Non-pigmented ciliary epithelial cell (primary cell): ENCODE measurements around the gene AGMO.

ENCODE experiments used
- DNase-seq: peaks from one replicate; pipeline ENCODE4 v3.0.0-alpha.2; 2010; ENCODE audit warnings: low read depth

AGMO gene

DNA sequence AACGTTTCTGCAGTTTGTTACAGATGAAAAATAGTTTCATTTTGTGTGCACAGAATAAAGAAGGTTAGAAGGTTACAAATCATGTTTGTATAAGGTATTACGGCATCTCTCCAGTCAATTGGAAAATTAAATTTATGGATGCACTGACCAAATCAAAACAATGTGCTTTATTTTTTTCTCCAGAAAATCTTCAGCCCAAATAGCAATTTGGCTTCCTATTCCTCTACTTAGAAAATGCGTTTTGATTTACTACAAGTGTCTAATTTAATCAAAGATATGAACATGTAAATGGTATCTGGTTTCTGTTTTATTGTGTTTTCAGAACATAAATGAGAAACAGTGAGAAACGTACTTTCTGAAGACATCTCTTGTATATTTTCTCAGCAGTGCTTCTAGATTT is 63.4 kb downstream of the AGMO start:
- no peak for DNase-seq

GRCh38 chr7:15495170-15495569 is 66.6 kb downstream of the AGMO start:
- DNase-seq = no peak

GRCh38 chr7:15494711-15495110 is 67.1 kb downstream of the AGMO start:
- no peak for DNase-seq

DNA sequence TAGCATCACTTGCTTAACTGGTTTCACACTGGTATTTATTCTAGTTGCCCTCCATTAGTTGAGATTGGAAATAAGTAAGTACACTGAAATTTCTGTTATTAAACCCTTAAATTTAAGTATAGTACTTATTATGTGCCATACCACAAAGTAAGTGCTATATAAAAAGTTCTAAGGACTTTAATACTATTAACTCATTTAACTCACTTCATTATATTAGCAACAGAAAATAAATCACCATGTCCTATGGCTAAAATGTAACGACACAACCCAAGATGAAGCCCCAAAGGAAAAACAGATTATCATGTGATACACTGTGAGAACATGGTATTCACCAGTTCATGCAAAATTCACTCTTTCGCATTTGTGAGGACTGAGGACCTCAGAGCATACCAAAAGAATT is 70.5 kb downstream of the AGMO start:
- no peak for DNase-seq

GRCh38 chr7:15490291-15490690 is 71.5 kb downstream of the AGMO start:
- no peak for DNase-seq

DNA sequence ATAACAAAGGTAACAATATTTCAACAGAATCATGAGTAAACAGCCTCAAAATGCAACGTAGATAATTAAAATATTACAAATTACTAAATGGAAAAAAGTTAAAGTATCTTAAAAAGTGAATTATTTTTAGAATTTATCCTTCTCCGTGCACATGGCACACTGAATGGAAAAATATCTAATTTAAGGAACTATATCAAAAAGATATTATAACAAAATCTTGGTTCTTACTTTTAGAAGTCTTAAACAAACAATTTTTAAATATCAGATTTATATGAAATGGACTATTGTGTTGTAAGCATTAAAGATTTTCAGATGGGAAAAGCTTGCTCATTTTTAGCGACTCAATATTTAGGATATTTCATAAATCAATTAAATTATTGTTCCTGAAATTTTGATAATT is 72.0 kb downstream of the AGMO start:
- no peak for DNase-seq

DNA sequence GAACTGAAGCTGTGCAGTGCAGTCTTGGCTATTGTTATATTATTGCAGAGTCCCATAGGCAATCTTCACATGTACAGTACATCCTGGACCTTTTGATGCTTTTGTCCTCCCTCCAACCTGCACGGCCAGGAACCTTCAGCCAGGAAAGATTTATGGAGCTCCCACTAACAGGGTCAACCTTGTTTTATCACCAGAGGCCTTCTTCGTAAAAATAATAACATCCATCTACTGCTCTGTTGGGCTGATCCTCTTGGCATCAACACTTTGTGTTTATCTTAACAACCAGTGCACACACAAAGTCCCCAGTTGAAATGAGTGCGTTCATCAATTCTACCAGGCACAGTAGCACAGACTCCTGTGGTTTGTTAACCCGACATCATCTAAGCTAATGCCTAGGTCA is 72.4 kb downstream of the AGMO start:
- DNase-seq = no peak

DNA sequence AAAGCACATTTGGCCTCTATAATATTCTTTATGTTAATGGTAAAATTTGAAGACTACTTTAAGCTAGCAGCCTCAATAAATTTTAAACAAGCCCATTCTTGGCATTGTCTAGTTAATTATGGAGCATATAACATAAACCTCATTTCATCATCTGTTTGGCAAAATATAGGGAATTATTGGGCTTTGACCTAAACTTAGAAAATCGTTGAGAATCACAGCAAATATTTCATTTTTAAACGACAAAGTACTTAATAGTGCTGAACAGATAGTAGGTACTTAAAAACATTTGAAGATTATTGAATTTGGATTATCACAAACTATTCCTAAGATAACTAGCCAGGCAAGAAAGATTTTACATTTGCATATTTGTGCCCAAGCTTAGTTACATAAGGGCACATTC is 73.4 kb downstream of the AGMO start:
- DNase-seq = no peak

DNA sequence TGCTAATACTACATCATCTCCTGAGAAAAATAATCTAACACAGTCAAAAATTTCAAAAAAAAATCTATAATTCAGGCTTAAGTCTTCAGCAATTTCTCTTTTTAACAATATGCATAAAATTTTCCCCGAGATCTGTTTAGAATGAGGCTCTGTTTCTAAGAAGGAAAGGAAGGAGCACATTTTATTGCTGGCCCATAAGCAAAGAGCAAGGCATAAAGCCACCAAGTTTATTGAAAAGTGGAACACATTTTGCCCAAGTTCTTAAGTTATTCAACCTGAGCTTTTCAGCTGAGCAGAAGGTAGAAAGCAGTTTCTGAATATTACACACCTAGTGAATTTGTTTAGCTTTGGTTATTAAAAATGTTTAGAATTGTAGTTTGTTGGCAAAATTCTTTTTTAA is 73.9 kb downstream of the AGMO start:
- no peak for DNase-seq

GRCh38 chr7:15485998-15486397 is 75.8 kb downstream of the AGMO start:
- DNase-seq = no peak

DNA sequence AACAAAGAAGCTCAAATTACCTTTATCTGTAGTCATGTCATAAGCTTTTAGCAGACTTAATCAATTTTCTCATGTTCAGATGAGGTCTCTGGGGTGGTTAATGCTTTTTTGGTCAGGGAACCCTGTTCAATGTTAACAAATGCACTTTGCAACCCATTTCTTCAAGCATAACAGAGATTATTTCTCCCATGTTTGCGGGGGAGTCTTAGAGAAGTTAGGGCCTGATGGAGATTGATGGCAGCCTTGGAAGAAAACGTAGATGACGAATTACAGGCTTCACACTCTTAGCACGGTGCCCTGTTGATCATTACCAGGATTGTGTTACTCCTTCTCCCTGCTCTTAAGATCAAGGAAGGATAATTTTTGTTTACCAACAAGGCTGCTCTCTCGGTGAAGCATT is 76.4 kb downstream of the AGMO start:
- DNase-seq = no peak

GRCh38 chr7:15481132-15481531 is 80.7 kb downstream of the AGMO start:
- no peak for DNase-seq

DNA sequence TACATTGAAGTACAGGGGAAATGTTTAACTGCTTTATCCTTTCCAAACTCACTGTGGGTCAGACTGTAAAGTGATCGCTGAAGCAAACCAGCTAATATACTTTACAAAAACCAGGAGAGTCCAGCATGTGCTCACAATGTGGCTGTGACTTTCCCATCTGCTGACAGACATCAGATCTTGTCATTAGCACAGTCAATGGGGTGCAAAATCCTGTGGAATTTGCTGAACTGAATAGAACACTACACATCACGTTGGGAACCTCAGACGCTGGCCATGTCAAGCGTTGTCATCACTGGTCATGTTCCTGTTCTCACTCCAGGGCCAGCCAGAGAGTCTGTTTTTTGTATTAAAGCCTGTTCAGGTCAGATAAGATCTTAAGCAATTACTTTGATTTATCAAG is 83.4 kb downstream of the AGMO start:
- no peak for DNase-seq

GRCh38 chr7:15476531-15476918 is 85.3 kb downstream of the AGMO start:
- no peak for DNase-seq

- no peak for DNase-seq
Measured at GRCh38 chr7:15475808-15476530, 85.8 kb downstream of the AGMO start.

GRCh38 chr7:15471669-15471950 is 90.2 kb downstream of the AGMO start:
- DNase-seq = no peak

DNA sequence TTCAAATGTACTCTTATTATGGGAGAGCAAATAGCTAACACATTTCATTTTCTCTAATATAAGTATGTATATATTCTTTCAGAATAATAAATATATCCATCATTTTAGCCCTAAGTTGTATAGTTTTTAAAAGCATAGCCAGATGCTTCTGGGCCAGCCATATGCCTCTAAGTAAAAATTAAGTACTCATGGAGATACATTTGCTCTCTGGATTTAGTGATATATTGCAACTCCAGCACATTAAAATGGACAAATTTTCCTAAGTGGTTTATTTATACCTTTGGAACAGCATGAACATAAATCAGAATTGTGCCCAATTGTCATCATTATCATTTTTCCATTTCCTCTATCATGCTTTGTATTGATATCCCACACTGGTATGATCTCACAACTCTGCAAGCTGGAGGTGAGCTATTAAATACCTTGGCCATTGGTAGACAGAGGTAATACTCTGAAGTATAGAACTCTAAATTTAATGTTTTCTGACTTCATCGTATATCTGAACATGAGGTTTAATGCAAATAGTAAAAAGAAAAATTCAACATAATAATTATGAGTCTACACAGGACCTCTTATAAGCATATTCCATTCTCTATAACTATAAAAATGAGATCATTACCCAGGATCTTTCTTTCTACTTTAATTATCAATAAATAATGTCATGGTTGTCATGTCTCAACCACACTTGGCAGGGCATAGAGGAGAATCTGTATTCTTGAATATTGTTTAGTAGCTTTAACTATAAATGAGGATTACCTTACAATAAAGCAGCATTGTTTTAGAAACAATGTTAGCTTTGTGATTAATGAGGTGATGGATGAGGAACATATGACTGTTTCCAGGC is 90.8 kb downstream of the AGMO start:
- DNase-seq = no peak

DNA sequence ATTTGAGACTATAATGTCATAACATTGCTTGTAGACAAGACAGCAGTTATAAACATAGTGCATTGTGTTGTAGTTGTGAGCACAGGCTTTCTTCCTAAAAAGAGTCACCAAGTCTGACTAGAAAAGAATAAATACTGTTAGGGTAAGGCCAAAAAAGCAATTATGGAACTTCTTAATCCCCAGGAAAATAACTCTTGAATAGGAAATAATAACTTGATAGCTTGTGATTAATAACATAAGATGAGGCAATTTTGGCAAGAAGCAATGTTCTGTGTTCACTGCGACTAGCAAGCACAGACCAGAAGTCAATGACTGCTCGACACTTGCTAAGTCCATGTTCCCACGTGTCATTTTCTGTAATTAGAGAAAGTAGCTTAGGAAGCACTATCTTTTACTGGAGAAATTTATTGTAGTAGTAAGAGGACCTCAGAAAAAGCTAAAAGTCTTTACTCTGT is 97.1 kb downstream of the AGMO start:
- no peak for DNase-seq

DNA sequence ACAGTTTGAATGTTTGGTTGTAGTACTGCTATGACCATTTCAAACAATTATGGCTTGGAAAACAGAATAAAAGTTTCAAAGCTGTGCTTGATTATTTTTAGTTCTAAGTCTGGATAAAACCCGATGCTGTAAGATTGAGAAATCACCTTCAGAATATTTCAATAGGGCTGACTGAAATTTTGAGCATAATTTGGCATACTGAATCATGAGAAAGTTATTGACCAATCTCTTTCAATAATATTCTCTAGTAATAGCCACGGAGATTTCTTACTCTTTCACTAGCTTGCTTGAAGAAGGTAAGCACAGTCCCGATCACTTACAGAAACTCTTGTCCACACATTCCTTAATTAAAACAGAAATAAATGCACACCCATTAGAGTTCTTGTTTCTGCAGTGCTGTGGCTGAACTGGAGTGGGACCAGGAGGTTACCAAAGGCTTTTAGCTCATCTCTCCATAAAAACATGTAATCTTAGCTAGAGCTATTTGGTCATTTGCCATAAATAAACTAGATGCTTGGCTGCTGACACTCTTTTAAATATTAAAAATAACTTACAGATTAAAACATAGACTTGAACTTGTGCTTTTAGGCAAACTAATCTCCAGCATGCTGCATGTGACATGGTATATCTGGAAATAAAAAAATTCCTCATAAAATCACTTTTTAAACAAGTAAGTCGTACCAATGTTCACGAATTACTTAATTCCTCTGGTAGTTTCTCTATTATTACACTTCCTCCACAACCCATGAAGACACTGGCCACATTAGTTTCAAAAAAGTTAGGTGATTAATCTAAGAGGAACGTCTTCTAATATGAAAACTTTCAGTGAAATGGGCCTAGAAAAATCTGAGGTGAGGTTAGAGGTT is 97.8 kb downstream of the AGMO start:
- no peak for DNase-seq

DNA sequence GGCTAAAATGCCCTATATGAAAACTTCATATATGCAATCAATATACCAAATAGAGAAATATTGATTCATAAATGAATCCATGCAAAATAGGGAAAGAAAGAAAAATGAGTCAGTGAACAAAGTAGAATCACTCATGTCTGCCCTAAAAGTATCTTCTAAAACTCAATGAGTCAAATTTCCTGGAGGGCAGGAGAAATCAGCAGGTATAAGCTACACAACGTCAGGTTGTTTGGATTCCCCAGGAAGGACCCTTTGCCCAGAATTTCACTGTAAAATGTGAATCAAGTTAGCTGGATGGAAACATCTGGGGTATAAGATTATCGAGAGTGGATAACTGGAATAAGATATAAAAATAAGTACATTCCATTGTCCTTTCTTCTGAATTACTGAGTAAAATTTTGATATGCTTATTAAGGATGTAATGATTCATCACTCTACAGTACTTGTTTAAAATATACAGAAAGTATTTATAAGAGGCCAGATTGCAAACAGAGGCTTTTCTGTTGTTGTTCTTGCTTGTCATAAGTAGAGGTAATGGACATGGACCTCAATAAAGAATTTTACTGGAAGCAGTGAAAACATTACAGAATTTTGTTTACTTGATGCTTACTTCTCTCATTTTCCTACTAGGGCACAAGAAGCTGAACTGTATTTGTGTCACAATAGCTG is 99.0 kb downstream of the AGMO start:
- DNase-seq = no peak

- peak; percentile 90 for DNase-seq
Measured at GRCh38 chr7:15461576-15461975, 100.2 kb downstream of the AGMO start.

DNA sequence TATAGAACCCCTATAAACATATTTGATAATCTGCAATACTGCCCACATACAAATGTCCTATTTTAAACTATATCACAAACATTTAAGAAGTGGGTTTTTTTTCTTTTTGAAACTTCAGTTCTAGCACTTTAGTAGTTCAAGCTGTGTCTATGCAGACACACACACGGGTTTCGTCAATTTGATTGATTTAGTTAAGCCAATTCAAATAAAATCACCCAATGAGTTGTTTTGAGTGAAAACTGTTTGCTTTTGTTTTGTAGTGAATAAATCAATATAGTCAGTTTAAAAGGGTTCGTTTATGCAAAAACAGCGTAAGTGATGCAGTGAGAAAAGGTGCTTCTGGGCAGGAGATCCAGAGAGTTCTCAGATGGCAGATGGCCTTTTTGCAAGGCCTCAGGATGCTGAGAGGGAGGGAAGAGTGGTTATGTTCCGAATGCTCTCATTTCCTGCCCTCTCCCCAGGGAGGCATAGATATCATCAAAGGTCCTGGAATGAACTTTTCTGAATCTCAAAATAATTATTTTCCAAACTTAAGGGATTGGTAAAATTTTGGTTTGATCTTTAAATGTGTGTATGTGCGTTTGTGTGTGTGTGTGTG is 102.7 kb downstream of the AGMO start:
- no peak for DNase-seq
